ENCODE results near the gene ADRA2B.
"Not testable (repeated sequence)": the region's sequence is repeated elsewhere in the genome, so short reads cannot be mapped to it uniquely, and the experiment has no call there.

The ADRA2B gene

DNA sequence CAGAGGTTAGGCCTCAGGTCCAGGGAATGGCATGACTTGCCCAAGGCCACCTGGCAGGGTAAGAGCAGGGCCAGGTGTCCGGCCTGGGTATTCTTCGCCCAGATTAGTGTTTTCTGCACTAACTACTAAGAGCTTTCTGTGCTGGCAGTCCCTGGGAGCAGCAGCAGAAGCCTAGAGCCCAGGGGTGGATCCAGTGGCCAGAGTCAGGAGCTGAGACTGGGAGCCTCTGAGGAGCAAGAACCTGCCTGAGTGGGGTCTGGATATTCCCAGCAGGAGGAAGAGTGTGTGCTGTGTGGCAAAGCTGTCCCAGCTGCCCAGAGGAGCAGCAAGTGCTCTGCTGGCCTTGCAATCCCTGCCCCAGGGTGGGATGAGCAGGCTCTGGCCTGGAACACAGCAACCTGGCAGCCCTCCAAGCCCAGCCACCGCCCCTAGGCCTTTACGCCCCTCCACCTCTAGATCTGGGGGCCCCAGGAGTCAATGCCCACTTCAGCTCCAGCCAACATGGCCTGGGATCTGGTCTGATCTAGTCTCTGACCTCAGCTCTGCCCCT is 50.9 kb downstream of the ADRA2B start:
- no peak for DNase-seq

DNA sequence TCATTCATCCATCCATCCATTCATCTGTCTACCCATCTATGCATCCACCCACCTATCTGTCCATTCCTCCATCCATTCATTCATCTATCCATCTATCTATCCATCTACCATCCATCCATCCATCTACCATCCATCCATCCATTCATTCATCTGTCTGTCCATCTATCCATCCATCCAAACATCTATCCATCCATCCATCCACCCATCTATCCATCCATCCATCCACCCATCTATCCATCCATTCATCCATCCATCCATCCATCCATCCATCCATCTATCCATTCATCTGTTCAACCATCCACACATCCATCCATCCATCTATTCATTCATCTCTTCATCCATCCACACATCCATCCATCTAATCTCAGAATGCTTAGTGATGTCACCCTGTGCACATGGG is 51.6 kb downstream of the ADRA2B start:
- DNase-seq: not testable (repeated sequence)

DNA sequence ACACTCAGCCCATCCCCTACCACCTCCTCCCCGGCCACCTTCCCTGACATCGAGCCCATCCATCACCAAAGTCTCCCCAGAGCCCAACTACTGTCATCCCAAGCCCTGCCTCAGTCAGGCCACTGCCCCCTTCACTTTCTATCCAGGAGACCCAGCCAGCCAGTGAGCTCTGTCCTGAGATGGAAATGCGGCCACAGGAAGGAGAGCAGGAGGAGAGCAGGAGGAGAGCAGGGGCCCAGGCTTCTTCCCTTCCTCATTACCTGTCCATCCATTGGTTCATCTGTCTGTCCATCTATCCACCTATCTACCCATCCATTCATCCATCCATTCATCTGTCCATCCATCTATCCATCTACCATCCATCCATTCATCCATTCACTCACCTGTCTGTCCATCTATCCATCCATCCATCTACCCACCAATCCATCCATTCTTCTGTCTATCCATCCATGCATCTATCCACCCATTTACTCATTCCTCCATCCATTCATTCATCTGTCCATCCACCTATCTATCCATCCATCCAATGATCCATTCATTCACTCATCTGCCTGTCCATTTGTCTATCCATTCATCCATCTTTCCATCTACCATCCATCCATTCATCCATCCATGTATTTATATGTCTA is 52.2 kb downstream of the ADRA2B start:
- DNase-seq: not testable (repeated sequence)

DNA sequence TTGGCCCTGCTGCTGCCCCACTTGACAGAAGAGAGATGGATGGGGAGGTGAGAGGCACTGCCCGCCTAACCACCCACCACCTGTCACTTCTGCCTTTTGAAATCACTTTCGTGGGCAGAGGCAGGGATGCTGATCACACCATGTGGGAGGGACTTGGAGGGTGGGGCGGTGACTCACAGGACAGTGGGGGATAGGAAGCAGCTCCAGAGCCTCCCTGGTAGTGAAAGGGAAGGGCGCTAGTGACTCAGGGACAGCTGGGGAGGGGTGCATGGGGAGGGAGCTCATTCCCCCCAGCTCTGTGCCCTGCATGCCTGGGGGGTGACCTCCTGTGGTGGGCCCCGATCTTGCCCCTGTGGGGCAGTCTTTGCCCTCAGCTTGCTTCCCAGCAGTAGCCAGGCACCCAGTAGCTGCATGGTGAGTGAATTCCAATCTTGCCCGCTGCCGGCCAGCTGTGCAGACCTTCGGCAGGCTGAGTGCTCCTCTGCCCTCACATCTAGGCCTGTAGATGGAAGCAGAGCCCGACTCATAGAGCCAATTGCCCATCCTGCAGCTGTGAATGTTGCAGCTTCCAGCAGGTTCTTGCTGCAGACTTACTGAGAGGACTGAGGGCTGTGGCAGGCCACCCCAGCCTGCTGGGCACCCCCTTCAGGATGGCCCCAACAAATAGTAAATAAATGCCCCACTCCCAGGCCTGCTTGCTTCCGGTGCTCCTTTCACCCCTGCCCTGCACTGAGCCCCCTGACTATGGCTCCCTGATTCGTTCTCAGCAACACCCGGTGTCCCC is 53.1 kb downstream of the ADRA2B start:
- DNase-seq: not testable (repeated sequence)

Data from stimulated activated naive CD4-positive, alpha-beta T cell treated with Interleukin-2 at 50 U/mL for 16 hours (primary cell).